H1 (cell line): ENCODE data around the gene TFCP2. TPM values are rescaled to one million over a fixed set of nuclear protein-coding genes. Genes with fewer than 3 reads are reported as not detected.

Source experiments
- CTCF ChIA-PET: fragments of 300-600 bp; sonication (Branson Sonifier 250); formaldehyde crosslinking; loops from one replicate; lab custom pipeline; 2021; ENCODE audit not compliant: partially characterized antibody; lab: Charles Lee
- POLR2A ChIA-PET: fragments of 300-600 bp; sonication (Branson Sonifier 250); formaldehyde crosslinking; loops from one replicate; lab custom pipeline; 2021; ENCODE audit warnings: inconsistent platforms; ENCODE audit not compliant: partially characterized antibody; lab: Charles Lee
- DNase-seq, 2 experiments: peaks; one replicate each; pipeline versions ENCODE4 v3.0.0 to v3.0.0-alpha.2; 2010 to 2022; ENCODE audit warnings: low spot score in 2 of 2, low read depth in 1 of 2, mixed read lengths in 1 of 2
- FAIRE-seq: peaks from 2 replicates; lab custom pipeline; 2011; peaks lifted over from hg19 to GRCh38; lab: Jason Lieb, UNC
- H2AFZ ChIP-seq: 2 replicates; pipeline ENCODE4 v1.8.1; 2012; ENCODE audit warnings: low read length, inconsistent platforms
- H2AK5ac ChIP-seq: 2 replicates; pipeline ENCODE4 v1.6.1; 2013; ENCODE audit warnings: low read depth, low read length
- H2BK120ac ChIP-seq: replicated peaks from 2 replicates; pipeline ENCODE3; 2013; ENCODE audit warnings: low read depth, low read length, inconsistent platforms
- H2BK12ac ChIP-seq: 2 replicates; pipeline ENCODE4 v1.6.1; 2013; ENCODE audit warnings: low read depth, low read length
- H2BK15ac ChIP-seq: 2 replicates; pipeline ENCODE4 v1.6.1; 2013; ENCODE audit warnings: low read length
- H2BK20ac ChIP-seq: 2 replicates; pipeline ENCODE4 v1.6.1; 2013; ENCODE audit warnings: low read length
- H2BK5ac ChIP-seq: 2 replicates; pipeline ENCODE4 v1.6.1; 2013; ENCODE audit warnings: low read depth, low read length
- H3K14ac ChIP-seq: 2 replicates; pipeline ENCODE4 v1.6.1; 2013; ENCODE audit warnings: inconsistent platforms; ENCODE audit not compliant: insufficient read length
- H3K18ac ChIP-seq: 2 replicates; pipeline ENCODE4 v1.6.1; 2013; ENCODE audit warnings: low read length; ENCODE audit errors: extremely low read depth
- H3K23ac ChIP-seq: 2 replicates; pipeline ENCODE4 v1.6.1; 2013; ENCODE audit warnings: inconsistent platforms; ENCODE audit not compliant: insufficient read length
- H3K23me2 ChIP-seq: 2 replicates; pipeline ENCODE4 v1.6.1; 2013; ENCODE audit warnings: low read depth, low read length
- H3K27ac ChIP-seq: 2 replicates; pipeline ENCODE4 v1.6.1; 2011; ENCODE audit warnings: low read depth, low read length, inconsistent platforms
- H3K27me3 ChIP-seq, 4 experiments: replicated peaks in 1 of 4; 1 replicate in 1 of 4; 2 replicates in 3 of 4; pipeline versions ENCODE4 v1.6.1 to v1.8.1; 2011 to 2013; ENCODE audit warnings: low read length in 3 of 4, mild to moderate bottlenecking in 3 of 4, inconsistent platforms in 2 of 4, mixed read lengths in 2 of 4, moderate library complexity in 1 of 4; ENCODE audit not compliant: control insufficient read depth in 3 of 4, insufficient read depth in 3 of 4; ENCODE audit errors: extremely low read depth in 1 of 4
- H3K36me3 ChIP-seq, 4 experiments: 2 replicates each; pipeline versions ENCODE4 v1.6.1 to v1.8.1; 2011 to 2013; ENCODE audit warnings: mild to moderate bottlenecking in 4 of 4, low read length in 3 of 4, moderate library complexity in 2 of 4, control low read depth in 1 of 4, inconsistent platforms in 1 of 4; ENCODE audit not compliant: insufficient read depth in 4 of 4, control insufficient read depth in 2 of 4
- H3K4ac ChIP-seq: replicated peaks from 2 replicates; pipeline ENCODE3; 2013; ENCODE audit warnings: low read length, low read depth, mixed read lengths, inconsistent platforms; ENCODE audit not compliant: insufficient read length
- H3K4me1 ChIP-seq, 4 experiments: replicated peaks in 1 of 4; 1 replicate in 1 of 4; 2 replicates in 3 of 4; pipeline versions ENCODE4 v1.6.1 to v1.8.1; 2011 to 2013; ENCODE audit warnings: low read length in 3 of 4, inconsistent platforms in 2 of 4, mixed read lengths in 1 of 4; ENCODE audit not compliant: insufficient read depth in 4 of 4, control insufficient read depth in 3 of 4
- H3K4me2 ChIP-seq, 2 experiments: 2 replicates each; pipeline versions ENCODE4 v1.6.1 to v1.8.1; 2011 to 2013; ENCODE audit warnings: low read depth in 2 of 2, low read length in 2 of 2, control low read depth in 1 of 2, inconsistent platforms in 1 of 2, mild to moderate bottlenecking in 1 of 2; ENCODE audit not compliant: insufficient read depth in 1 of 2
- H3K4me3 ChIP-seq, 4 experiments: fragments of 200-600, 300-600 bp in 1 of 4; sonication (generic), shearing (Covaris generic), sonication (Bioruptor Twin) in 1 of 4; 2 replicates each; pipeline versions ENCODE4 v1.5.1 to v1.8.1; 2011 to 2016; ENCODE audit warnings: low read length in 4 of 4, low read depth in 3 of 4, control low read depth in 2 of 4, inconsistent platforms in 2 of 4, mild to moderate bottlenecking in 2 of 4, mixed read lengths in 1 of 4, moderate library complexity in 1 of 4; ENCODE audit not compliant: insufficient read depth in 2 of 4; ENCODE audit errors: extremely low read depth in 1 of 4
- H3K56ac ChIP-seq: replicated peaks from 2 replicates; pipeline ENCODE3; 2013; ENCODE audit warnings: low read depth, mild to moderate bottlenecking, mixed read lengths, low read length, inconsistent platforms; ENCODE audit not compliant: insufficient read length
- H3K79me1 ChIP-seq: 2 replicates; pipeline ENCODE4 v1.6.1; 2013; ENCODE audit warnings: low read depth, low read length, control low read depth
- H3K79me2 ChIP-seq, 2 experiments: 2 replicates each; pipeline versions ENCODE4 v1.6.1 to v1.8.1; 2012 to 2013; ENCODE audit warnings: low read length in 2 of 2, mild to moderate bottlenecking in 2 of 2, inconsistent platforms in 1 of 2; ENCODE audit not compliant: insufficient read depth in 2 of 2, control insufficient read depth in 1 of 2
- H3K9ac ChIP-seq, 4 experiments: replicated peaks in 1 of 4; 1 replicate in 1 of 4; 2 replicates in 3 of 4; pipeline versions ENCODE4 v1.6.1 to v1.8.1; 2011 to 2013; ENCODE audit warnings: low read depth in 3 of 4, low read length in 3 of 4, control low read depth in 2 of 4, mild to moderate bottlenecking in 2 of 4, moderate library complexity in 2 of 4, inconsistent platforms in 1 of 4; ENCODE audit errors: extremely low read depth in 1 of 4
- H3K9me3 ChIP-seq, 2 experiments: 2 replicates each; pipeline versions ENCODE4 v1.6.1 to v1.8.1; 2012 to 2013; ENCODE audit warnings: mild to moderate bottlenecking in 2 of 2, moderate library complexity in 2 of 2, control low read depth in 1 of 2, inconsistent platforms in 1 of 2, low read depth in 1 of 2, low read length in 1 of 2, mixed read lengths in 1 of 2; ENCODE audit not compliant: insufficient read depth in 2 of 2
- H4K20me1 ChIP-seq, 2 experiments: replicated peaks in 1 of 2; 2 replicates each; pipeline versions ENCODE3 to v1.8.1; 2011 to 2013; ENCODE audit warnings: inconsistent platforms in 2 of 2, low read length in 2 of 2, mild to moderate bottlenecking in 1 of 2; ENCODE audit not compliant: insufficient read depth in 2 of 2, control insufficient read depth in 1 of 2
- H4K5ac ChIP-seq: 2 replicates; pipeline ENCODE4 v1.6.1; 2013; ENCODE audit warnings: low read length, low read depth, mixed read lengths, inconsistent platforms; ENCODE audit not compliant: insufficient read length
- H4K8ac ChIP-seq: 2 replicates; pipeline ENCODE4 v1.8.0; 2013; ENCODE audit warnings: mild to moderate bottlenecking, moderate library complexity, low read length, inconsistent platforms; ENCODE audit not compliant: insufficient read depth; ENCODE audit errors: extremely low read depth
- H4K91ac ChIP-seq: replicated peaks from 2 replicates; pipeline ENCODE3; 2013; ENCODE audit warnings: low read length, mixed read lengths, inconsistent platforms; ENCODE audit not compliant: insufficient read length
- CBX5 ChIP-seq: fragments of 300-800, 300-1000 bp; sonication (generic); IDR thresholded peaks from 2 replicates; pipeline ENCODE4 v1.7.1; 2016; ENCODE audit warnings: antibody characterized with exemption, low read length, low read depth
- FOSL1 ChIP-seq: IDR thresholded peaks from 2 replicates; pipeline ENCODE4 v1.6.1; 2011; ENCODE audit warnings: mild to moderate bottlenecking, low read depth, low read length, moderate library complexity; ENCODE audit not compliant: insufficient read depth
- GTF2F1 ChIP-seq: IDR thresholded peaks from 2 replicates; pipeline ENCODE4 v1.6.1; 2012; ENCODE audit warnings: low read depth, low read length, improper control_type of control experiment, borderline replicate concordance
- HDAC2 ChIP-seq, 2 experiments: fragments of 300-600 bp in 1 of 2; sonication (generic) in 1 of 2; IDR thresholded peaks; 2 replicates each; pipeline ENCODE4 v1.6.1; 2011 to 2012; ENCODE audit warnings: low read depth in 2 of 2, low read length in 2 of 2, mild to moderate bottlenecking in 2 of 2, moderate library complexity in 2 of 2, borderline replicate concordance in 1 of 2, inconsistent platforms in 1 of 2
- POU5F1 ChIP-seq: IDR thresholded peaks from 2 replicates; pipeline ENCODE4 v1.6.1; 2011; ENCODE audit warnings: low read depth, mild to moderate bottlenecking, low read length, moderate library complexity
- RFX5 ChIP-seq: IDR thresholded peaks from 2 replicates; pipeline ENCODE4 v1.6.1; 2011; ENCODE audit warnings: low read depth, low read length, improper control_type of control experiment, borderline replicate concordance
- RXRA ChIP-seq: IDR thresholded peaks from 2 replicates; pipeline ENCODE4 v1.6.1; 2011; ENCODE audit warnings: low read depth, mild to moderate bottlenecking, low read length, moderate library complexity; ENCODE audit not compliant: insufficient read depth
- SAP30 ChIP-seq: fragments of 300-600 bp; sonication (generic); IDR thresholded peaks from 2 replicates; pipeline ENCODE4 v1.7.1; 2012; ENCODE audit warnings: low read length, moderate library complexity, mild to moderate bottlenecking, inconsistent platforms; ENCODE audit not compliant: insufficient read depth, insufficient replicate concordance
- SUZ12 ChIP-seq: fragments of 200-600 bp; sonication (generic); IDR thresholded peaks from 2 replicates; pipeline ENCODE4 v1.6.1; 2012; ENCODE audit warnings: mild to moderate bottlenecking, inconsistent platforms, low read length, moderate library complexity, mixed read lengths
- WGBS, 2 experiments: shearing (Covaris generic) in 1 of 2; methylation state at CpG; one replicate each; pipeline versions ENCODE4 v1.1.6 to v1.1.7; 2013 to 2015; ENCODE audit warnings: low lambda C conversion rate in 2 of 2, mixed read lengths in 2 of 2, inconsistent platforms in 1 of 2, low coverage in 1 of 2, missing lambda C conversion rate in 1 of 2; ENCODE audit not compliant: insufficient replicate concordance in 2 of 2, insufficient coverage in 1 of 2, insufficient read length in 1 of 2; ENCODE audit errors: extremely low coverage in 1 of 2, missing lambda C conversion rate in 1 of 2; 5-methylcytosine and 5-hydroxymethylcytosine counted together
- polyA plus RNA-seq, 7 experiments: library from polyadenylated mRNA; depleted of rRNA in 3 of 7; stranded (reverse) in 5 of 7; unstranded in 2 of 7; fragments of >200 nt in 5 of 7; fragments of 200-250 nt in 2 of 7; gene quantifications; 1 replicate in 5 of 7; 2 replicates in 1 of 7; 4 replicates in 1 of 7; pipeline versions ENCODE4 v1.2.1 to v1.2.3, GENCODE V29; 2011 to 2013; ENCODE audit warnings: missing spikeins in 2 of 7, mixed read lengths in 2 of 7
- total RNA-seq: library from RNA; stranded (reverse); fragmentation: NEBNext Ultra II Directional; extraction: Animal tissue kit (Norgen Biotek cat#: 25700); gene quantifications from 2 replicates; pipeline ENCODE4 v1.2.1, GENCODE V29; 2021

TFCP2 gene
- total and polyA plus RNA-seq, 2 of the 8 experiments (the other 6 are each of a cell fraction or from before 2014, with no cell fraction given) = 19.8 to 49.2 TPM

GRCh38 chr12:51128919-51129318 is 44.0 kb downstream of the TFCP2 start:
- 82% methylated on average over 3 of the region's 3 CpGs; no CpG with 5 or more reads in 1 of the 2 experiments for WGBS, 2 experiments
- Histone ChIP-seq H2AFZ (no peak overlapping the region), H3K27ac (no peak overlapping the region), H3K27me3 (no peaks in the 10 kb centered on the region), H3K56ac (no peak overlapping the region), H3K4me2 (no peak overlapping the region), H3K4ac (no peak overlapping the region), H4K5ac (no peak overlapping the region), H2BK5ac (no peak overlapping the region), H2BK20ac (no peak overlapping the region), H3K18ac (no peak overlapping the region), H3K4me1 (no peaks in the 10 kb centered on the region), H3K9ac (no peak overlapping the region), H3K79me1 (peaks cover 2% of the 10 kb centered on the region; the same call in 1 of the 2 replicates), H4K91ac (no peak overlapping the region), H3K23ac (no peak overlapping the region), H2BK15ac (no peak overlapping the region), H4K8ac (no peak overlapping the region), H2BK12ac (no peak overlapping the region), H2AK5ac (no peak overlapping the region), H3K36me3 (peaks cover 0 to 8% (median 1%) of the 10 kb centered on the region in 4 experiments; a peak in 4 of 8 replicates), H3K9me3 (no peaks in the 10 kb centered on the region), H3K79me2 (peaks cover 0 to 6% of the 10 kb centered on the region in 2 experiments; a peak in 1 of 4 replicates), H4K20me1 (no peaks in the 10 kb centered on the region), H2BK120ac (no peak overlapping the region), H3K4me3 (no peak overlapping the region), H3K23me2 (no peaks in the 10 kb centered on the region), H3K14ac (no peak overlapping the region)
- DNase-seq = no peak
- TF ChIP-seq GTF2F1 = no peak
- TF ChIP-seq RFX5 = no peak
- TF ChIP-seq HDAC2 (IDR thresholded peaks at IDR 0.05; ENCODE audit: borderline replicate concordance in 1 of 2, low read depth in 2 of 2, low read length in 2 of 2) = no peak
- no peak for TF ChIP-seq RXRA
- no peak for TF ChIP-seq SAP30
- no peak for TF ChIP-seq POU5F1
- TF ChIP-seq CBX5 = no peak
- TF ChIP-seq FOSL1 = no peak
- no peak for TF ChIP-seq SUZ12
- ChIA-PET POLR2A (interaction anchor here (1.0 to 1.3 kb wide), 3 partner anchors 17 to 89 kb away, joined by 3 read pairs; partner anchors contain the start of gene POU6F1), CTCF (interaction anchor here (1.0 kb wide), 1 partner anchor 127 kb away, joined by 3 read pairs; no protein-coding TSS in a partner anchor)
- no peak for FAIRE-seq
